ENCODE data around the gene CHAF1A.

CHAF1A gene, protein sequence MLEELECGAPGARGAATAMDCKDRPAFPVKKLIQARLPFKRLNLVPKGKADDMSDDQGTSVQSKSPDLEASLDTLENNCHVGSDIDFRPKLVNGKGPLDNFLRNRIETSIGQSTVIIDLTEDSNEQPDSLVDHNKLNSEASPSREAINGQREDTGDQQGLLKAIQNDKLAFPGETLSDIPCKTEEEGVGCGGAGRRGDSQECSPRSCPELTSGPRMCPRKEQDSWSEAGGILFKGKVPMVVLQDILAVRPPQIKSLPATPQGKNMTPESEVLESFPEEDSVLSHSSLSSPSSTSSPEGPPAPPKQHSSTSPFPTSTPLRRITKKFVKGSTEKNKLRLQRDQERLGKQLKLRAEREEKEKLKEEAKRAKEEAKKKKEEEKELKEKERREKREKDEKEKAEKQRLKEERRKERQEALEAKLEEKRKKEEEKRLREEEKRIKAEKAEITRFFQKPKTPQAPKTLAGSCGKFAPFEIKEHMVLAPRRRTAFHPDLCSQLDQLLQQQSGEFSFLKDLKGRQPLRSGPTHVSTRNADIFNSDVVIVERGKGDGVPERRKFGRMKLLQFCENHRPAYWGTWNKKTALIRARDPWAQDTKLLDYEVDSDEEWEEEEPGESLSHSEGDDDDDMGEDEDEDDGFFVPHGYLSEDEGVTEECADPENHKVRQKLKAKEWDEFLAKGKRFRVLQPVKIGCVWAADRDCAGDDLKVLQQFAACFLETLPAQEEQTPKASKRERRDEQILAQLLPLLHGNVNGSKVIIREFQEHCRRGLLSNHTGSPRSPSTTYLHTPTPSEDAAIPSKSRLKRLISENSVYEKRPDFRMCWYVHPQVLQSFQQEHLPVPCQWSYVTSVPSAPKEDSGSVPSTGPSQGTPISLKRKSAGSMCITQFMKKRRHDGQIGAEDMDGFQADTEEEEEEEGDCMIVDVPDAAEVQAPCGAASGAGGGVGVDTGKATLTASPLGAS

GRCh38 chr19:4402171-4403004 is at the start of gene CHAF1A:
TSS of gene CHAF1A (plus strand) at chr19:4402640. CDS start at chr19:4402763, 123 bp downstream.
- peak; percentile 98 for DNase-seq

DNA sequence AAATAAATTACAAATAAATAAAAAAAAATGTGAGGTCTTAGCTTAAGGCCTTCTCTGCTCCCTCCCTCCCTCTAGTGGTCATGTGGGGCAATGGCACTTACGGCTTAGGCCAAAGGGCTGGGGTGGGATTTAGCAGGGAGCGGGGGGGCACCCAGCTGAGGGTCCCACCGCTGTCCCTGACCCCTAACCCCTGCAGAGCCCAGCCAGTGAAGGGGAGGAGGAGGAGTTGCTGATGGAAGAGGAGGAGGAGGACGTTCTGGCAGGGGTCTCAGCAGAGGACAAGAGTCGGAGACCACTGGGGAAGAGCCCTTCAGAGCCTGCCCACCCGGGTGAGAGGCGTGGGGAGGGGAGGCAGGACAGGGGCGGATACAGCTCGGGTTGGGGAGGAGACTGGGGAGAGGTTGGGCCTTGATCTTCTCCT is 49.7 kb upstream of the CHAF1A start:
- no peak for DNase-seq

- DNase-seq = no peak
Measured at GRCh38 chr19:4354282-4354681, 48.2 kb upstream of the CHAF1A start.

DNA sequence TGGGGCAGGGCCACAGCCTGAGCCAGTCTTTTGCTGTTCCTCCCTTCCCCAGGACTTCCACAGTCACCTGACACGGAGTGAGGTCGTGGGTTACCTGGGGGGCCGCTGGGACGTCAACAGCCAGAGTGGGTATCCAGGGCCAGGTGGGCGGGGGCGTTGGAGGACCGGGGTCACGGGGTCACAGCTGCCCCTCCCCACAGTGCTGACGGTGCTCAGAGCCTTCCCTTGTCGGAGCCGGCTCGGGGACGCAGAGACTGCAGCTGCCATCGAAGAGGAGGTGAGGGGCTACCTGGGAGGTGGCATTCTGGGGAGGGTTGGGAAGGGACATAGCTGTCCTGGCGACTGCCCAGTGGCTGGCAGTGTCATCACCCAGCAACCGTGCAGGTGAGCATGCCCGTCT is 47.5 kb upstream of the CHAF1A start:
- no peak for DNase-seq

- DNase-seq = no peak
Measured at GRCh38 chr19:4357095-4357797, 45.2 kb upstream of the CHAF1A start.

DNA sequence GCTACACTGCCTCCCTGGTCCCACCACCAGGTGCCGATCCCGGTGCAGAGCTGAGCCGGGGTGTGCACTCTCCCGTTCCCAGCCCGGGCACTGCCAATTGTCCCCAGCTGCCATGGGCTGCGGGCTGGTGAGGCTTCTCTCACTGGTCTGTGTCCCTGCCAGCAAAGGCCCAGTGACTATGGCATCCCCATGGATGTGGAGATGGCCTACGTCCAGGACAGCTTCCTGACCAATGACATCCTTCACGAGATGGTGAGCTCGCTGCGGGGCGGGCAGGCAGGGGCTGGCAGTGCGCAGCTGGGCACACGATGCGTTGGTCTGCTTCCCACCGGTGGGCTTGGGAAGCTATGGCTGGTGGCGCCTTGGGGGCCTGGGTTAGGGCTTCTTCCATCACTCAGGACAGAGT is 44.5 kb upstream of the CHAF1A start:
- DNase-seq = no peak

GRCh38 chr19:4358709-4359626 is 43.5 kb upstream of the CHAF1A start:
- DNase-seq = no peak

- no peak for DNase-seq
Measured at GRCh38 chr19:4359627-4360000, 42.8 kb upstream of the CHAF1A start.

DNA sequence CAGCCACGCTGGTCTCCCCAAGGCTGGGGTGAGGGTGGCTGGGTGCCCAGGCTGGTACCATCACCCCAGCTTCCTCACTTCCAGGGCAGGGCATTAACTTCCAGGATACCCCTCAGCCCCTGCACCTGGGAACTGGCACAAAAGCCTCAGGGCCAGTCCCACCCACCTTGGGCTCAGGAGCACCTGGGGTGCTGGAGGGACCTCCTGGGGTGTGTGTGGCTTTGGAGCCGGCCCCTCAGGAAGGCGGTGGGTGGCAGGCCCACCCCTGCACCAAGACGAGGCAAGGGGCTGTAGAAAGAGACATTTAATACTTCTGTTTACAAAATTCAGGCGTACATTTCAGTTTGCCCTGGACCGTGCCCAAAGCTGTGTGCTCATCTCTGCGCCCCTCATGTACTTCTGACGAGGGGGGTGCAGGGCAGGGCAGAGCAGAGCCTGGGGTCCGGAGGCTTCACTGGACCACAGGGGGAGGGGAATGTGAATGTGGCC is 42.3 kb upstream of the CHAF1A start:
- DNase-seq = no peak

- no peak for DNase-seq
Measured at GRCh38 chr19:4360641-4361151, 41.7 kb upstream of the CHAF1A start.

- no peak for DNase-seq
Measured at GRCh38 chr19:4361152-4362046, 41.0 kb upstream of the CHAF1A start.

GRCh38 chr19:4362101-4362828 is 40.2 kb upstream of the CHAF1A start:
- no peak for DNase-seq

GRCh38 chr19:4362831-4363545 is 39.5 kb upstream of the CHAF1A start:
- DNase-seq = no peak

GRCh38 chr19:4363571-4364304 is 38.7 kb upstream of the CHAF1A start:
- no peak for DNase-seq

DNA sequence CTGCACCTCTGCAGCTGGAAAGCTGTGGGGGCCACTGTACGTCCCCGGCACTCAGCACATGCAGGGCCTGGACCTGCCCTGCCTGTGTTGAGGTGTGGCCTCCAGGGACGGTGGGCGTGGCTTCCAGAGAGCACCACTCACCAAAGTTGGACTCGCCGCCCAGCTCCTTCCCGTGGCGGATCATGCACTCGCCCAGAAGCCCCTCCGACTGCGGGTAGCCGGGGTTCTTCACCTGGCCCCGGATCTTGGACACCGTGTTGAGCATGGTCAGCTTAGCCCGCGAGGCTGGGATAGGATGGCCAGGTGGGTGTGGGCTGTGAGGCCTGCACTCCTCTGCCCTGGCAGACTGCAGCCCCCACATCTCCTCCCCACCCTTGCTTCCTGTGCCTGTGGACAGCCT is 37.1 kb upstream of the CHAF1A start:
- DNase-seq = no peak

DNA sequence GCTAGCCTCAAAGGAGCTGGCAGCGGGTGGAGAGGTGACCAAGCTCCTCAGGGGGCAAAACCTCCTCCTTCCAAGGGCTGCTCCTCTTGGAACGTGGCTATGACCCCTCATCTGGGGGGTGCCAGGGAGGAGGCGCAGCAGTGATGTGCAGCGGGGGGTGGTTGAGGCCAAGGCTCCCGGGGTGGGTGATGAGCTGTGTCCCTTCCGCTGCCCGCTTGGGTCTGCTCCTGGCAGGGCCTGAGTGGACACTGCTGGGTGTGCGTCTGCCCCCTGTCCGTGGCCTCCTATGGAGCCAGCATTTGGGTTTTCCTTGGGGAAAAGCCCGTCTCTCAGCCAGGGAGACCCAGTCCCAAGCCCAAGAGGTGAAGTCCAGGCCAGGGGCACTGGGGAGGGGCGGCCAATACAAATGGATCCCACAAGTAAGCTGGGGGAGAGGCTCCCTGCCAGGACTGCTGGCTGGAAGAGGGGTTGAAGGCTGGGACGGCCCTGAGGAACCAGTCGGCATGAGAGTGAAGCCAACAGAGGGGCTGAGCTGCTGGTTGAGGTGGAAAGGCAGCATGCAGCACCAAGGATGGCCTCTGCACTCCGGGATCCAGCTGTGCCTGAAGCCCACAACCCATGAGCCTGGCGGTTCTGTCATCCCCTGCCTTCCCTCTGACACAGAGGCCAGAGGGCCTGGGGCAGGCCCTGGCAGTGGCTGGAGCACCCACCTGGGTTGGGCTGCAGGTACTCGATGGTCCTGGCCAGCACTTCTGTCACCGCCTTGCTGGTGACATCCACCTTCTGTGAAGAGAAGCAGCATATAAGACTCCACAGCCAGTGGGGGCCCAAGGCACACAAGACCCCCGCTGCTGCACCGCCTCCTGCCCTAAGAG is 36.4 kb upstream of the CHAF1A start:
- no peak for DNase-seq

All from SHP77 treated with DMSO at 0.1 percent for 48 hours (cell line).